Measurements from ENCODE around the gene LMF1.
A peak's percentile ranks its signal among the peaks of the same experiment; 100 is the strongest.

LMF1 gene

DNA sequence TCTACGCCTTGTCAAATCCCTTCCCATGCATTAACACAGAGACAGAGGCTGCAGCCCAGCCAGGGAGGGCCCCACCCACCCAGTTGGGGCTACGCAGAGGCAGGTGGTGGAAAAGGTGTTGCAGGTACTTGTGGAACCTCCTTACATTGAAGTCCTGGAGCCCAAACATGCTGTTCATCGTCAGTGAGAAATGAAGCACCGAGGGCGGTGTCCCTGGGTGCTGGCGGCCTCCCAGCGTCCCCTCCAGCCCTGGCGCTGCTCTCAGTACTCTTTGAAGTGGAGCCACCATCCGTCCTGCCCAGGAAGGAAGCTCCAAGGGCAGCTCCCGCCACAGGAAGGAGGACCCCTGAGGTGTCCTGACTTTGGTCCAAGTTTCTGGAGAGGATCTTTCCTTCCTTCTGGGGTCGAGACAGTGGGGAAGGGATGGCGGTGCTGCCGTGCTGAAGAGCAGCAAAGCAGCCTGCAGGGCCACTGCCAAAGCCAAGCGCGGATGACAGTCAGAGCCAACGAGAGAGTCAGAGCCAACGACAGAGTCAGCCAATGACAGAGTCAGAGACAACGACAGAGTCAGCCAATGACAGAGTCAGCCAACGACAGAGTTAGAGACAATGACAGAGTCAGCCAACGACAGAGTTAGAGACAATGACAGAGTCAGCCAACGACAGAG lies 23.4 kb downstream of the LMF1 start:
- no peak for DNase-seq

- no peak for DNase-seq
Observed at GRCh38 chr16:946048-946395, 24.8 kb downstream of the LMF1 start.

DNA sequence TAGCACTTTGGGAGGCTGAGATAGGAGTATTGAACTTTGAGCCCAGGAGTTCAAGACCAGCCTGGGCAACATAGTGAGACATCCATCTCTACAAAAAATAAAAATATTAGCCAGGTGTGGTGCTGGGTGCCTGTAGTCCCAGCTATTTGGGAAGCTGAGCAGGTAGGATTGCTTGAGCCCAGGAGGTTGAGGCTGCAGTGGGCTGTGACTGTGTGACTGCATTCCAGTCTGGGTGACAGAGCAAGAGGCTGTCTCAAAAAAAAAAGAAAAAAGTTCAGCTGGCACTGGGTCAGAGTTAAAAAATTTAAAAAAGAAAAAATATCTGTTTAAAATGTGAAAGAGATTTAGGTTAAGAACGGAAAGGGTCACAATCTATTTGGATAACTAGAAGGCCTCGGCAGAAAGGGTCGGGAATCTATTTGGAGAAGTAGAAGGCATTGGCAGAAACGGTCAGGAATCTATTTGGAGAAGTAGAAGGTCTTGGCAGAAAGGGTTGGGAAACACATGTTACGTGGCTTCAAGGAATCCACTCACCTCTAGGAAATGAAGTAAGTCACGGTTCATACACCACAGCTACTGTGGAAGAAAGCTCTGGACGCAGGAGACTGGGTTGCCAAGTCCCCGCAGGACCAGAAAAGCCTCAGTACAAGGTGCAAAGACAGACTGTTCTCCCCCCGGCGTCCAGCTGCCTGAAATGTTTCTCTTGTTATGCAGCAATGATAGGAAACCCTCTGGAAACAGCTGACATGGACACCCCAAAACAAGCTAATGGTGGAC lies 25.3 kb downstream of the LMF1 start:
- DNase-seq: peak; percentile 40

DNA sequence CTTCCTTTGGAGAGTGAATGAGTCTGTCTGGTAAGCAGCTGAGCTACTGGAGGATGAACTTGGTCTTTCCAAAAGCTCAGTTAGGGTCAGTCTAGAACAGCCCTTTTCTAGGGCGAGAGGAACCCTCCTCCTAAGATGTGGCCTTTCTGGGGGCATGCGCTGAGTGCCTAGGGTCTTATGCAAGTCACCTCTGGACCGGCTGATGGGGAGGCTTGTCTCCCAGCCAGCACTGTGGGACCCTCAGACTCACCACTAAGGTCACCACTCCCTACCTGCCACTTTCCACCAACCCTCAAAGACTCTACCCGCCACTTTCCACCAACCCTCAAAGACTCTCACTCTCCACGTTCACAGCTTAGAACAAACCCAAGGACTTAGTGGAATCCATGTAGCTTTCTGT lies 26.8 kb downstream of the LMF1 start:
- DNase-seq: no peak

GRCh38 chr16:942436-943060 lies 28.2 kb downstream of the LMF1 start:
- no peak for DNase-seq

GRCh38 chr16:939941-940340 lies 30.8 kb downstream of the LMF1 start:
- DNase-seq: no peak

GRCh38 chr16:939311-939710 lies 31.5 kb downstream of the LMF1 start:
- DNase-seq: no peak

DNA sequence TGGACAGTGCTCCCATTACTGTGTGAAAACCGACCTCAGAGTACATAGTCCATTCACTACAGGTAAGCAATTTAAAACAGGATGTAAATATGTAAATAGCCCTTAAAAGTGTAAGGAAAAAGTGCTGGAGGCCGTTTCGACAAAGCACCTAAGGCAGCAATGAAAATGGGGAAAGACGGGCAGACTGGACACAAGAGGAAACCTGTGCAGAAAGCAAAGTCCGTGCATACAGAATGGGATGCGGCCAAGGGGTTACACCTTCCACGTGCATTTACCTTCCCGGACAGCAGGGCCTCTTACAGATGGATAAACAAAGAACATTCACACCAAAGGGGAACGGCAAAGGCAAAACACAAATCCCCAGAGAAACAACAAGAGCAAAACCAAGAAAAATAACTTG lies 32.0 kb downstream of the LMF1 start:
- DNase-seq: no peak

GRCh38 chr16:938136-938535 lies 32.6 kb downstream of the LMF1 start:
- DNase-seq: no peak

GRCh38 chr16:937723-938122 lies 33.1 kb downstream of the LMF1 start:
- no peak for DNase-seq

DNA sequence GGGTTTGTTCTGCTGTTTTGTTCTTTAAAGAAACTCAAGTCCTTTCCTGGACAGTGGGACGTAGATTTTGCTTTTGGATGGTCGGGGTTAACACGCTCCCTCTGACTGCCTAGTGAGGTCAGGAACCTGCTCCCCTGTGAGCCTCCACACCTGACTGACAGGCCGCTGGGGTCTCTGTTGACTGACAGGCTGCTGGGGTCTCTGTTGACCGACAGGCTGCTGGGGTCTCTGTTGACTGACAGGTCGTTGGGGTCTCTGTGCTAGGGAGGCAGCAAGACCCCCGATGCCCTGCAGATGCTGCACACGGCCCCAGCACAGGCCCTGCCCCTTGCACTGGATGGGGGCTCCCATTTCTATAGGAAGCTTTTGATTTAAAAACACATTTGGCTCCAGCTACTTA lies 33.5 kb downstream of the LMF1 start:
- DNase-seq: no peak

DNA sequence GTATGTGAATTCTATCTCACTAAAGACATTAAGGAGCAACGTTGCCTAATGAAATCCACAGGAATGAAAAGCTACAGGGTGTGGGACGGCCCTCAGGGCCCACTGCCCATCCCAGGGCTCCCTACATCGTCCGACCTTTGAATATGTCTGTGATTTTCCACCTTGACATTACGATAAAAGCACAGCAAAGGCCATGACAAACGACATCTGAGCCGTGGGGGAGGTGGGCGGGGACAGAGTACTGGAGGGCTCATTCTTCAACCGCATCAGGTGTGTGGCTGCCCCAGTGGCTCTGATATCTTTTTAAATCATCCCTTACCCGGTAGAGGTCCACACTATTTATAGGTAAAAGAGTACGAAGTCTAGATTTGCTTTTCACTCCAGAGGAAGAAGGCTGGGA lies 35.1 kb downstream of the LMF1 start:
- DNase-seq: no peak

GRCh38 chr16:934178-934577 lies 36.6 kb downstream of the LMF1 start:
- DNase-seq: no peak

- DNase-seq: no peak
Observed at GRCh38 chr16:933581-933980, 37.2 kb downstream of the LMF1 start.

GRCh38 chr16:932831-933330 lies 37.9 kb downstream of the LMF1 start:
- no peak for DNase-seq

GRCh38 chr16:931626-932500 lies 38.9 kb downstream of the LMF1 start:
- DNase-seq: no peak

- no peak for DNase-seq
Observed at GRCh38 chr16:931171-931570, 39.6 kb downstream of the LMF1 start.

DNA sequence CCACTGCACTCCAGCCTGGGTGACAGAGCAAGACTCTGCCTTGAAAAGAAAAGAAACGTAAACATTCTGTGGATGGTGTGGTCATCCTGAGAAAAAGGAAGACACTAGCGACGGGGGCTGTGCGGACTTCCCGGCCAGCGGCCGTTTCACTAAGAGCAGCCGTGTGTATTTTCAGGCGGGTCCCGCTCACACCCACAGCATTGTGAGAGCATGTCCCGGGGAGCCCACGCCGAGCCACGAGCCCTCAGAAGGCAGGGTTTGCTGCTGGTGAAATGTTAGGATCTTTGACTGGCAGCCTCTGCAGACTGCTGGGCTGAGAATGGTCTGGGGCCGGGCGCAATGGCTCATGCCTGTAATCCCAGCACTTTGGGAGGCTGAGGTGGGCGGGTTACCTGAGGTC lies 40.3 kb downstream of the LMF1 start:
- DNase-seq: no peak

GRCh38 chr16:930076-930475 lies 40.7 kb downstream of the LMF1 start:
- no peak for DNase-seq

DNA sequence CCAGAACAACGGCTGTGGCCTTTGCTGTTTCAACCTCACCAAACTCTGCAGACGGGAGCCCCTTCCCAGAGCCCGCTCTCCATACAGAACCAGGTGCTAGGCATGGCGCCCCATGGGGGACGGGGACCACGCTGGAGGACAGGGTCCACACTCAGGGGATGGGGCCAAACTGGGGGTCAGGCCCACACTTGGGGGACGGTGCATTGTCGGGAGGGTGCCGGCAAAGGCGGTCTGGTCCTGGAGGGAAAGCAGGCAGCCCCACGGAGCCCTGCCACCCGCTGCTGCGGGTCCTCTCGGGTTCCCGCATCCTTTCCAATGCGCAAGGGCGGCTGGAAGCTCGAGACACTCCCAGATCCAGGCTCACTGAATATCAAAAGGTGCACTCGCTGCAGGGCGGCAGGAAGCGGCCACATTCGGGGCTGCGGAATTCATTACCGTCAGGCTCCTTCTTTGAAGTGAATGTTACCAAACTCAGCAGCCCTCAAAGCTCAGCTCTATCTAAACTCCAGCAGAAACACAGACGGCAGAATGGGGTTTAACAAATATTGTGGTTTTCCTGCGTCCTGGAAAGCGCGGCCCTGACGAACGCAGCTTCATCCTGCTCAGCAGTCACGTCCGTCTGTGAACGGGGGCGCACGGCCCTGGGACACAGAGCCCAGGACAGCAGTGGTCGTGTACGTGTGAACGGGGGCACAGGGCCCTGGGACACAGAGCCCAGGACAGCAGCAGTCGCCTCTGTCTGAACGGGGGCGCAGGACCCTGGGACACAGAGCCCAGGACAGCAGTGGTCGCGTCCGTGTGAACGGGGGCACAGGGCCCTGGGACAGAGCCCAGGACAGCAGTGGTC lies 41.3 kb downstream of the LMF1 start:
- DNase-seq: no peak

DNA sequence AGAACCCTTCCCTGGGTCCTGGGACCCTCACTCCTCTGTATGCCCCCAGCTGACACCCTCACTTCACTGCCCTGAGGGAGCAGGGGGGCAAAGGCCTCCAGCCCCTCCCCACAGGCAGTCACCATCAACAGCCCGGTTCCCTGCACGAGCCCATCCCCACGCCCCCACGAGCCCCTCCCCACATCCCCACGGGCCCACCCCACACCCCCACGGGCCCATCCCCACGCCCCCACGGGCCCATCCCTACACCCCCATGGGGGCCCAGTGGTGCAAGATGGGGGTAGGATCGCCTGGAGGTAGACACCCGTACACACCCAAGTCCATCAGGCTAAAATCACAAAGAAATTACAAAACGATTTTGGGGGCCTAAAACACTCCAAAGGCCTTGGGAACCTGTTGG lies 42.3 kb downstream of the LMF1 start:
- no peak for DNase-seq

DNA sequence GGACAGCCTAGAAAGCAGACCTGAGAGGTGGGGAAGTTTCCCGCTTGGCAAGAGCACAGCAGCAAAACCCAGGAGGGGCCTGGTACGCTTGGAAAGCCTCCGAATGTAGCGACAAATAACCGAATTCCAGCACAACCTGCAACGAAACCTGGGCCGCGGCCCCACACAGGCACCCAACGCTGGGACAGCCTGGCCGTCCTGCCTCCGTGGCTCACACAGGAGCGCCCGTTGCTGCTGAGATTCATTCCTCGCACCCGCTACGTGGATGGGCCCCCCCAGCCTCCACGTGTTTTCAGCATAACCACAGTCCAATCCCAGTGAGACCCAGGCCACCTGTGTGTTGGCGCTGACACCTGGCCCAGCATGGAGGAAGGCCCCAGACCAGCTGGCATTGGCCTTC lies 42.9 kb downstream of the LMF1 start:
- DNase-seq: no peak
